ENCODE measurements around the gene PPFIA1.

The PPFIA1 gene

GRCh38 chr11:70353900-70354568, 83.5 kb downstream of the PPFIA1 start:
- H3K4me3 ChIP-seq (ENCODE audit: low read depth, low read length) = no peak overlapping the region
- no peak for TF ChIP-seq CTCF (IDR thresholded peaks at IDR 0.05; ENCODE audit: low read depth, low read length)

- H3K4me3 ChIP-seq (ENCODE audit: low read depth, low read length) = no peak overlapping the region
- TF ChIP-seq CTCF (IDR thresholded peaks at IDR 0.05; ENCODE audit: low read depth, low read length) = no peak
Measured at GRCh38 chr11:70354629-70355028, 84.1 kb downstream of the PPFIA1 start.

GRCh38 chr11:70358753-70359152, 88.3 kb downstream of the PPFIA1 start:
- TF ChIP-seq CTCF (IDR thresholded peaks at IDR 0.05; ENCODE audit: low read depth, low read length) = no peak

GRCh38 chr11:70359451-70360205, 89.1 kb downstream of the PPFIA1 start:
- TF ChIP-seq CTCF (IDR thresholded peaks at IDR 0.05; ENCODE audit: low read depth, low read length) = no peak
- no peak overlapping the region for H3K4me3 ChIP-seq (ENCODE audit: low read depth, low read length)

More at GRCh38 chr11:70358753-70359152, 88.3 kb downstream of the PPFIA1 start:
- H3K4me3 ChIP-seq (ENCODE audit: low read depth, low read length) = no peak overlapping the region

- no peak overlapping the region for H3K4me3 ChIP-seq (ENCODE audit: low read depth, low read length)
- no peak for TF ChIP-seq CTCF (IDR thresholded peaks at IDR 0.05; ENCODE audit: low read depth, low read length)
Measured at GRCh38 chr11:70360211-70360610, 89.7 kb downstream of the PPFIA1 start.

GRCh38 chr11:70364178-70364577, 93.7 kb downstream of the PPFIA1 start:
- H3K4me3 ChIP-seq (ENCODE audit: low read depth, low read length) = no peak overlapping the region
- TF ChIP-seq CTCF (IDR thresholded peaks at IDR 0.05; ENCODE audit: low read depth, low read length) = no peak

All from WI38 (cell line).